HG03060 (cell line): ENCODE data around the gene CS.
"Not testable (repeated sequence)": the region's sequence is repeated elsewhere in the genome, so short reads cannot be mapped to it uniquely, and the experiment has no call there.

Source experiments
- ATAC-seq: cut with Tn5 transposase; IDR thresholded peaks from one replicate; pipeline ENCODE4 v1.9.1; 2021; ENCODE audit warnings: low read depth, moderate number of reproducible peaks; ENCODE audit not compliant: unreplicated experiment

Gene CS

GRCh38 chr12:56299853-56300643 is at the start of gene CS:
TSS of gene CS (minus strand) at chr12:56300330. CDS start at chr12:56300201, 129 bp downstream.
- peak; percentile 81 for ATAC-seq

- no peak for ATAC-seq
Measured at GRCh38 chr12:56348776-56349175, 48.6 kb upstream of the CS start.

GRCh38 chr12:56347255-56347654 is 47.1 kb upstream of the CS start:
- ATAC-seq = not testable (repeated sequence)

GRCh38 chr12:56346675-56347074 is 46.5 kb upstream of the CS start:
- no peak for ATAC-seq

- not testable (repeated sequence) for ATAC-seq
Measured at GRCh38 chr12:56342290-56342689, 42.2 kb upstream of the CS start.

- ATAC-seq = no peak
Measured at GRCh38 chr12:56341616-56342015, 41.5 kb upstream of the CS start.

GRCh38 chr12:56339158-56339422 is 39.0 kb upstream of the CS start:
- no peak for ATAC-seq

- no peak for ATAC-seq
Measured at GRCh38 chr12:56338308-56339157, 38.4 kb upstream of the CS start, which contains the start of gene IL23A. TSS of gene IL23A (plus strand) at chr12:56338884. CDS start at chr12:56339045, 161 bp downstream.

- no peak for ATAC-seq
Measured at GRCh38 chr12:56337753-56338251, 37.7 kb upstream of the CS start.

GRCh38 chr12:56336361-56337167 is 36.4 kb upstream of the CS start:
- ATAC-seq = no peak

GRCh38 chr12:56335527-56335926 is 35.4 kb upstream of the CS start:
- ATAC-seq = not testable (repeated sequence)

- ATAC-seq = no peak
Measured at GRCh38 chr12:56334490-56334793, 34.3 kb upstream of the CS start.

- ATAC-seq = peak; percentile 80
Measured at GRCh38 chr12:56333679-56334489, 33.8 kb upstream of the CS start, which contains the start of gene PAN2. TSS of gene PAN2 (minus strand) at chr12:56334000. CDS start at chr12:56333094, 906 bp downstream.

GRCh38 chr12:56333197-56333678 is 33.1 kb upstream of the CS start:
- no peak for ATAC-seq

GRCh38 chr12:56332512-56333196 is 32.5 kb upstream of the CS start:
- ATAC-seq = no peak

- ATAC-seq = no peak
Measured at GRCh38 chr12:56330936-56331490, 30.9 kb upstream of the CS start.

GRCh38 chr12:56326533-56326932 is 26.4 kb upstream of the CS start:
- ATAC-seq = no peak

GRCh38 chr12:56326126-56326525 is 26.0 kb upstream of the CS start:
- no peak for ATAC-seq

GRCh38 chr12:56324206-56324605 is 24.1 kb upstream of the CS start:
- no peak for ATAC-seq
